ENCODE results near the gene WNK1.

WNK1 gene

DNA sequence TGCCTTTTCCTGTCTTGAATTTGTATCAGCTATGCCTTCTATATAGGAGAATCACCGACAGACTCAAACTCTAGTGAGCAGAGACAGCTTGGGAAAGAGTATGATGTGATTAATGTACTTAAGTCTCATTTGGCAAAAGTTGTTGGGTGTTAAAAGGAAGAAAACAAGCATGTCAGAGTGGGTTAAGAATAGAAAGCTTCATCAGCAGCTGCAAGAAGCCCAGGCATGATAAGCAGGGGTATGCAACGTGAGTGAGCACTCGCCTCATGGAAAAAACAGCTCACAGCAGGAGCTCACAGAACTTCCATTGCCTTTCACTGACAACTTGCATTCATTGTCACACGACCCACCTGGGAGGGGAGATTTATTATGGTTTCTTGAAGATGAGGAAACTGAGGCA lies 35.9 kb upstream of the WNK1 start:
- no peak for DNase-seq (ENCODE audit: extremely low read depth, low read depth)
- TF ChIP-seq, protein P1, sequence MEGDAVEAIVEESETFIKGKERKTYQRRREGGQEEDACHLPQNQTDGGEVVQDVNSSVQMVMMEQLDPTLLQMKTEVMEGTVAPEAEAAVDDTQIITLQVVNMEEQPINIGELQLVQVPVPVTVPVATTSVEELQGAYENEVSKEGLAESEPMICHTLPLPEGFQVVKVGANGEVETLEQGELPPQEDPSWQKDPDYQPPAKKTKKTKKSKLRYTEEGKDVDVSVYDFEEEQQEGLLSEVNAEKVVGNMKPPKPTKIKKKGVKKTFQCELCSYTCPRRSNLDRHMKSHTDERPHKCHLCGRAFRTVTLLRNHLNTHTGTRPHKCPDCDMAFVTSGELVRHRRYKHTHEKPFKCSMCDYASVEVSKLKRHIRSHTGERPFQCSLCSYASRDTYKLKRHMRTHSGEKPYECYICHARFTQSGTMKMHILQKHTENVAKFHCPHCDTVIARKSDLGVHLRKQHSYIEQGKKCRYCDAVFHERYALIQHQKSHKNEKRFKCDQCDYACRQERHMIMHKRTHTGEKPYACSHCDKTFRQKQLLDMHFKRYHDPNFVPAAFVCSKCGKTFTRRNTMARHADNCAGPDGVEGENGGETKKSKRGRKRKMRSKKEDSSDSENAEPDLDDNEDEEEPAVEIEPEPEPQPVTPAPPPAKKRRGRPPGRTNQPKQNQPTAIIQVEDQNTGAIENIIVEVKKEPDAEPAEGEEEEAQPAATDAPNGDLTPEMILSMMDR (IDR thresholded peaks at IDR 0.05; ENCODE audit: low read depth, low read length, missing control alignments), result no peak
- H3K4me3 ChIP-seq (replicated peaks; ENCODE audit: low read depth, low read length), result no peak overlapping the region

DNA sequence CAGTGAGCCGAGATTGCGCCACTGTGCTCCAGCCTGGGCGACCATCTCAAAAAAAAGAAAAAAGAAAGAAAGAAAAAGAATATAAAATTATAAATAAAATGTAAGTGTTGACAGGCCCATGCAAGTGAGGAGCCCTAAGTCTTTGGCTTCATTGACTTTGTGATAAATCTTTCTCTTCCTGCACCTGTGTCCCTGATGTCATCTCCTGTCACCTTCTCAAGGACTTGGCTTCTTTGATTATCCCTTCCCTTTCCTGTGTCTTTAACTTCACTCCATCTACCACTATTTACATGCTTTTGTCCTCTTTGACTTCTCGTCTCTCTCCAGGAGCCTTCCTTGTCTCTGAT lies 33.6 kb upstream of the WNK1 start:
- DNase-seq (ENCODE audit: extremely low read depth, low read depth), result no peak
- no peak overlapping the region for H3K4me3 ChIP-seq (replicated peaks; ENCODE audit: low read depth, low read length)
- TF ChIP-seq, protein P1 (IDR thresholded peaks at IDR 0.05; ENCODE audit: low read depth, low read length, missing control alignments), result no peak

DNA sequence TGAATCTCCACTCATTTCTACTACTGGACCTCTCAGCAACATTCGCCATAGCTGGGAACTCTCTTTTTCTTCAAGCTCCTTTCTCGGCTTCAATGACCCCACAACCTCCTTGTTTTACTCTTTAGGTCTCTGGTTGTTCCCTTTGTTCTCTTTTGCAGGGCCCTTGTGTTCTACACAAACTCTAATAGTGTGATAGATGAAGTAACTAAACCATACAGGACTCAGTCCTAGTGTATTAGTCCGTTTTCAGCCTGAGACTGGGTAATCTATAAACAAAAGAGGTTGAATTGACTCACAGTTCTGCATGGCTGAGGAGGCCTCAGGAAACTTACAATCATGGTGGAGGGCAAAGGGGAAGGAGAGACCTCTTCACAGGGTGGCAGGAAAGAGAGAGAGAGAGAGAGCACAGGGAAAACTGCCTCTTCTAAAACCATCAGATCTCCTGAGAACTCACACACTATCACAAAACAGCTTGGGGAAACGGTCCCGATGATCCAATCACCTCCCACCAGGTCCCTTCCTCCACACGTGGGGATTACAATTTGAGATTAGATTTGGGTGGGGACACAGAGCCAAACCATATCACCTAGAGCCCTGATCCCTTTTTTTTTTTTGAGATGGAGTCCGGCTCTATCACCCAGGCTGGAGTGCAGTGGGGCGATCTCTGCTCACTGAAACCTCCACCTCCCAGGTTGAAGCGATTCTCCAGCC lies 32.0 kb upstream of the WNK1 start:
- TF ChIP-seq, protein P1 (IDR thresholded peaks at IDR 0.05; ENCODE audit: low read depth, low read length, missing control alignments), result no peak
- H3K4me3 ChIP-seq (replicated peaks; ENCODE audit: low read depth, low read length), result no peak overlapping the region
- DNase-seq (ENCODE audit: extremely low read depth, low read depth), result no peak

DNA sequence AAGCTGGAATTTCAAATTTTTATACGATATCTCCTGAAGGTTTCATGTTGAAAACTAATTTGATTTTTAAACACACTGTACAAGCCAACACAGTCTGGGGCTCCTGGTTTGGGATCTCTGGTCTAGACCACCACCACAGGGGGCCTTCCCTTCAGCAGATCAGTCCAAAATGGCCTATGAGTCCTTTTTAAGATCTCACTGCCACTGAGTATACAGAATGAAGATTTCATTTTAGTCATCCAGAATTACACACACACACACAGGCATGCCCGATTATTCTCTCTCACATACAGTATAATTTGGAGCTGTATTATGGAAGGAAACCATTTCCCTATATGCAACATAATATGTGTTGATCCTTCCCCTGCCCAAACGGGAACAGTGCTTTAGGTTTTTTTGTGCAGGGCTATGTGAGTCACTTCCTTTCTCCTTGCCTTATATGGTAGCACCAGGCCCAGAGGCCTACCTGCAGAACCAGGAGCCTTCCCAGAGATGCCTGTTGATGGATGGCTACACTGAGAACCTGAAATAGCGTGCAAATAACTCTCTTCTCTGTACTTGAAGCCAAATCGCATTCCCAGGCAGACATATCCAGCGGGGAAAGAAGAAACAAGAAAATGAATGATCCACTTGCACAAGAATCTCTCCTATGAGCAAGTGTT lies 28.1 kb upstream of the WNK1 start:
- DNase-seq (ENCODE audit: extremely low read depth, low read depth), result no peak
- no peak overlapping the region for H3K4me3 ChIP-seq (replicated peaks; ENCODE audit: low read depth, low read length)

DNA sequence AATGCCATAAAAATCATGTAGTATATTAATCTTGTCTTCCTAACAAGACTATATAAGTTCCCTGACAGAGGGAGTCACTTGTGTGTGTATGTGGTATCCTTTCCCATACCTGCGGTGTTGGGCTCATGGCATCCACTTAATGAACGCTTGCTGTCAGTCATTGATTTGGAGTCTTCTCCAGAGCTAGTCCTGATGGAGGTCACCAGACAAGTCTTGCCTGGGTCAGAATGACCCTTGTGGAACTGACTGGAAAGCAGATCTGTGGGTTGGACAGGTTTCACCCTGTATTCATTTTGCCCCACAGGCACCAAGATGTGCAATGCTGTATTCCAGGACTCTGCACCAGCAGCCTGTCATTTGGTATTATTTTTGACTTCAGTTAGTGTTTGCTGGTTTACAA lies 27.3 kb upstream of the WNK1 start:
- H3K4me3 ChIP-seq (replicated peaks; ENCODE audit: low read depth, low read length), result no peak overlapping the region
- no peak for DNase-seq (ENCODE audit: extremely low read depth, low read depth)
- TF ChIP-seq, protein P1 (IDR thresholded peaks at IDR 0.05; ENCODE audit: low read depth, low read length, missing control alignments), result no peak

More for the DNA sequence above, 28.1 kb upstream of the WNK1 start:
- TF ChIP-seq, protein P1 (IDR thresholded peaks at IDR 0.05; ENCODE audit: low read depth, low read length, missing control alignments), result no peak

DNA sequence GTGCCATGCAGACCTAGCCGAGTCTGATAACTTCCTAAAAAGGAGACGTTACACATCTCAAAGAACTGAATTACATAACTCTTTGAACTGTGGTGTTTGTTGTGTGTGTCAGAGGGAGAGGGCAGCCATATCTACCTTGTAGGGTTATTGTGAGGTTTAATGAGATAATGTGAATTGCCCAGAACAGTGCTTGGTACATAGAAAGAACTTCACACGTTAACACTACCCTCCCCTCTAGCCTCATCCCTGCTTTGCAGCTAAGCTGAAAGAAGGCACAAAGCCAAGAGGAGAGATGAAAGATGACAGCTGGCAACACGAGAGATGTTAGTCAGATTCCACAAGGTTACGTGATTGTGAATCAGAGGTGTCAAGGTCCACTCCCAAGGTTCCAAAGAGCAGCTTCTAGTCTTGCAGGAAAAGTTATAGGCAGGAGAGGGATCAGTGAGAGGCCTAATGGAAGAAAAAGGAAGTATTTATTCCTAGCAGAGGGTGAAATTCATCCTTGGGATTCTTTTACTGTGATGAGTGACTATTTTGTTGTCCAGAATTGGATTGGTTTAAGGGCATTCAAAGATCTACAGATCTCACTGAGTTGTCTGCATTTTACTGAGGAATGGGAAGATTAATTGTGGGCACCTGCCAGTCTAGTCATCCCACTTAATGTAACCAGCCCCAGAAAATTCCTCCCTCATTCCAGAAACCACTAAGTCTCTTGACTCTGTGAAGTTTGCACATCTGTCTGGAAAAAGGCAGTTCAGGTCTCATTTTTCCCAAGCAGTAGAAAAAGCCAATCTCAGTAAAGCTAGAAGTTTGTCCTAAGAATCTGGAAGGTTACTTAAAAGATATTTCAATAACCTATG lies 25.9 kb upstream of the WNK1 start:
- TF ChIP-seq, protein P1 (IDR thresholded peaks at IDR 0.05; ENCODE audit: low read depth, low read length, missing control alignments), result no peak
- DNase-seq (ENCODE audit: extremely low read depth, low read depth), result no peak

More for the DNA sequence above, 25.9 kb upstream of the WNK1 start:
- no peak overlapping the region for H3K4me3 ChIP-seq (replicated peaks; ENCODE audit: low read depth, low read length)
